GM13976 (cell line): ENCODE measurements around the gene USP26.
"Not testable (repeated sequence)": the region's sequence is repeated elsewhere in the genome, so short reads cannot be mapped to it uniquely, and the experiment has no call there.

Source experiments
- DNase-seq: peaks from one replicate; pipeline ENCODE4 v3.0.0; 2012; ENCODE audit warnings: low spot score
- CTCF ChIP-seq: IDR thresholded peaks from 2 replicates; pipeline ENCODE4 v1.5.1; 2012; ENCODE audit warnings: borderline replicate concordance, mild to moderate bottlenecking; ENCODE audit not compliant: insufficient read depth; ENCODE audit errors: extremely low read depth, missing control alignments, control extremely low read depth
- in situ Hi-C: fragments of 300-500 bp; cut with MboI; formaldehyde crosslinking; loops from one replicate; pipeline ENCODE4 v1.12.0; 2022; ENCODE audit warnings: low sequenced_read_pairs, mixed read lengths, inconsistent platforms; ENCODE audit not compliant: unreplicated experiment

Gene USP26

GRCh38 chrX:133054761-133055405, 42.0 kb downstream of the USP26 start:
- no peak for DNase-seq
- TF ChIP-seq CTCF: no peak
- in situ Hi-C loops: loop anchor here (25.0 kb wide), 1 partner anchor 93 kb away; the partner anchor contains the start of gene HS6ST2

- DNase-seq: no peak
- in situ Hi-C loops: loop anchor here (25.0 kb wide), 1 partner anchor 92 kb away; the partner anchor contains the start of gene HS6ST2
- TF ChIP-seq CTCF: no peak
Measured at GRCh38 chrX:133053861-133054598, 42.9 kb downstream of the USP26 start.

GRCh38 chrX:133048751-133049150, 48.2 kb downstream of the USP26 start:
- in situ Hi-C loops: no loop called here
- TF ChIP-seq CTCF: no peak
- no peak for DNase-seq

- no peak for TF ChIP-seq CTCF
- in situ Hi-C loops: no loop called here
- DNase-seq: no peak
Measured at GRCh38 chrX:133046601-133047000, 50.3 kb downstream of the USP26 start.

- no peak for TF ChIP-seq CTCF
- in situ Hi-C loops: no loop called here
- DNase-seq: no peak
Measured at GRCh38 chrX:133045986-133046385, 50.9 kb downstream of the USP26 start.

- in situ Hi-C loops, DNase-seq: not testable (repeated sequence)
Measured at GRCh38 chrX:133044145-133044786, 52.6 kb downstream of the USP26 start.

GRCh38 chrX:133042260-133042659, 54.6 kb downstream of the USP26 start:
- in situ Hi-C loops: no loop called here
- no peak for TF ChIP-seq CTCF

More at GRCh38 chrX:133042260-133042659, 54.6 kb downstream of the USP26 start:
- DNase-seq: no peak
